Measurements from ENCODE around the gene HCRTR1. TPM values are rescaled to one million over a fixed set of nuclear protein-coding genes. Genes with fewer than 3 reads are reported as not detected.

The HCRTR1 gene
- total and polyA plus RNA-seq, 8 donors, result not detected

DNA sequence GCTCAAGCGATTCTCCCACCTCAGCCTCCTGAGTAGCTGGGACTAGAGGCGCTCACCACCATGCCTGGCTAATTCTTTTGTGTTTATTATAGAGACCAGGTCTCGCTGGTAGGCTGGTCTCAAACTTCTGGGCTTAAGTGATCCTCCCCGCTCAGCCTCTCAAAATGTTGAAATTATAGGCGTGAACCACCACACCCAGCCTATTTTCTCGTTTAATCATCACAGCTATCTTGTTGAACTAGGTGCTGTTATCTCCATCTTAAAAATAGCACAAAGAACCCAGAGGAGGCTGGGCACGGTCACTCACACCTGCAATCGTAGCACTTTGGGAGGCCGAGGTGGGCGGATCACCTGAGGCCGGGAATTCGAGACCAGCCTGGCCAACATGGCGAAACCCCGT, 58.3 kb downstream of the HCRTR1 start:
- Histone ChIP-seq H3K4me1 (peaks cover 2 to 46% (median 22%) of the 10 kb centered on the region in 4 donors), H3K27me3 (no peaks in the 10 kb centered on the region), H3K27ac (no peak overlapping the region), H3K36me3 (peaks cover 7 to 41% (median 22%) of the 10 kb centered on the region in 4 donors), H3K4me3 (no peak overlapping the region), H3K9me3 (no peaks in the 10 kb centered on the region)
- TF ChIP-seq EP300 (IDR thresholded peaks at IDR 0.05) (no peak), POLR2AphosphoS5 (IDR thresholded peaks at IDR 0.05) (no peak)
- TF ChIP-seq, protein P1, sequence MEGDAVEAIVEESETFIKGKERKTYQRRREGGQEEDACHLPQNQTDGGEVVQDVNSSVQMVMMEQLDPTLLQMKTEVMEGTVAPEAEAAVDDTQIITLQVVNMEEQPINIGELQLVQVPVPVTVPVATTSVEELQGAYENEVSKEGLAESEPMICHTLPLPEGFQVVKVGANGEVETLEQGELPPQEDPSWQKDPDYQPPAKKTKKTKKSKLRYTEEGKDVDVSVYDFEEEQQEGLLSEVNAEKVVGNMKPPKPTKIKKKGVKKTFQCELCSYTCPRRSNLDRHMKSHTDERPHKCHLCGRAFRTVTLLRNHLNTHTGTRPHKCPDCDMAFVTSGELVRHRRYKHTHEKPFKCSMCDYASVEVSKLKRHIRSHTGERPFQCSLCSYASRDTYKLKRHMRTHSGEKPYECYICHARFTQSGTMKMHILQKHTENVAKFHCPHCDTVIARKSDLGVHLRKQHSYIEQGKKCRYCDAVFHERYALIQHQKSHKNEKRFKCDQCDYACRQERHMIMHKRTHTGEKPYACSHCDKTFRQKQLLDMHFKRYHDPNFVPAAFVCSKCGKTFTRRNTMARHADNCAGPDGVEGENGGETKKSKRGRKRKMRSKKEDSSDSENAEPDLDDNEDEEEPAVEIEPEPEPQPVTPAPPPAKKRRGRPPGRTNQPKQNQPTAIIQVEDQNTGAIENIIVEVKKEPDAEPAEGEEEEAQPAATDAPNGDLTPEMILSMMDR (IDR thresholded peaks at IDR 0.05), result no peak
- no peak for DNase-seq
- intact Hi-C loops (cut with DNase I; ENCODE audit: low total_unique reads), result no loop called here
- WGBS, 5 donors, result 53 to 74% (median 65%) methylated on average over 14 of the region's 14 CpGs

Other genes starting within 250 kb of the HCRTR1 start
- gene FABP3, start 244.6 kb upstream of the HCRTR1 start, total RNA-seq, result 10 to 100 TPM in 3 of 5 donors, 1 to 10 TPM in 1, not detected in 1; 7.6 to 60.3 (median 15.6) TPM
- 10 to 100 TPM; 43.0 to 73.5 (median 64.4) TPM for gene FABP3, start 244.6 kb upstream of the HCRTR1 start, polyA plus RNA-seq
- 100 to 1,000 TPM in 1 of 5 donors, 10 to 100 TPM in 4; 12.3 to 114 (median 92.0) TPM for gene SERINC2, start 204.5 kb upstream of the HCRTR1 start, total RNA-seq
- 10 to 100 TPM; 50.9 to 76.3 (median 55.6) TPM for gene SERINC2, start 204.5 kb upstream of the HCRTR1 start, polyA plus RNA-seq
- 100 to 1,000 TPM in 4 of 5 donors, 10 to 100 TPM in 1; 88.1 to 691 (median 173) TPM for gene TINAGL1, start 41.2 kb upstream of the HCRTR1 start, total RNA-seq
- gene TINAGL1, start 41.2 kb upstream of the HCRTR1 start, polyA plus RNA-seq, result 10 to 100 TPM; 17.9 to 43.8 (median 37.6) TPM
- 10 to 100 TPM; 19.7 to 91.0 (median 69.6) TPM for gene PEF1, start 27.2 kb downstream of the HCRTR1 start, total RNA-seq
- gene PEF1, start 27.2 kb downstream of the HCRTR1 start, polyA plus RNA-seq, result 10 to 100 TPM; 54.7 to 71.9 (median 62.7) TPM
- 100 to 1,000 TPM in 3 of 5 donors, 10 to 100 TPM in 2; 64.2 to 127 (median 118) TPM for gene COL16A1, start 86.3 kb downstream of the HCRTR1 start, total RNA-seq
- 10 to 100 TPM; 19.8 to 27.4 (median 24.7) TPM for gene COL16A1, start 86.3 kb downstream of the HCRTR1 start, polyA plus RNA-seq
- 1 to 10 TPM in 4 of 5 donors, not detected in 1; 1.3 to 4.9 (median 2.8) TPM for gene ADGRB2, start 146.7 kb downstream of the HCRTR1 start, total RNA-seq
- 1 to 10 TPM in 2 of 3 donors, under 1 TPM in 1; 0.61 to 1.9 (median 1.5) TPM for gene ADGRB2, start 146.7 kb downstream of the HCRTR1 start, polyA plus RNA-seq
- gene SPOCD1, start 198.3 kb downstream of the HCRTR1 start, total RNA-seq, result 10 to 100 TPM in 1 of 5 donors, 1 to 10 TPM in 2, under 1 TPM in 1, not detected in 1; 0.55 to 11.1 (median 5.1) TPM
- gene SPOCD1, start 198.3 kb downstream of the HCRTR1 start, polyA plus RNA-seq, result 1 to 10 TPM in 2 of 3 donors, under 1 TPM in 1; 0.95 to 5.6 (median 3.1) TPM